CD4-positive, alpha-beta T cell treated with Interleukin-17A for 4 hours (primary cell): ENCODE results near the gene RPL13.

Source experiments
- DNase-seq: peaks from one replicate; pipeline ENCODE4 v3.0.0-alpha.2; 2020; ENCODE audit warnings: mixed read lengths

Gene RPL13

GRCh38 chr16:89600956-89601355 lies 40.5 kb downstream of the RPL13 start:
- DNase-seq, result no peak

- DNase-seq, result no peak
Observed at GRCh38 chr16:89601906-89602272, 41.4 kb downstream of the RPL13 start.

GRCh38 chr16:89602273-89602951 lies 41.9 kb downstream of the RPL13 start:
- DNase-seq, result peak; percentile 77

- no peak for DNase-seq
Observed at GRCh38 chr16:89602952-89603590, 42.6 kb downstream of the RPL13 start.

- DNase-seq, result no peak
Observed at GRCh38 chr16:89604764-89605163, 44.3 kb downstream of the RPL13 start.

- no peak for DNase-seq
Observed at GRCh38 chr16:89605186-89605970, 44.9 kb downstream of the RPL13 start.

GRCh38 chr16:89606006-89606405 lies 45.5 kb downstream of the RPL13 start:
- no peak for DNase-seq

GRCh38 chr16:89607453-89607852 lies 47.0 kb downstream of the RPL13 start:
- no peak for DNase-seq

- no peak for DNase-seq
Observed at GRCh38 chr16:89607937-89608740, 47.7 kb downstream of the RPL13 start.

GRCh38 chr16:89610108-89610453 lies 49.6 kb downstream of the RPL13 start:
- no peak for DNase-seq

GRCh38 chr16:89612415-89613166 lies 52.1 kb downstream of the RPL13 start:
- no peak for DNase-seq

- DNase-seq, result no peak
Observed at GRCh38 chr16:89613231-89613953, 52.9 kb downstream of the RPL13 start, which contains the start of gene DPEP1. Gene DPEP1, plus strand, starts transcription at chr16:89613642. Its CDS starts 16,769 bp downstream, at chr16:89630411.

GRCh38 chr16:89613954-89614459 lies 53.5 kb downstream of the RPL13 start:
- no peak for DNase-seq
